ENCODE data around the gene BEST4. TPM values are rescaled to one million over a fixed set of nuclear protein-coding genes. Genes with fewer than 3 reads are reported as not detected.

BEST4 gene
- not detected for total RNA-seq
- under 1 TPM in 1 of 3 donors, not detected in 2; 0.08 TPM for polyA plus RNA-seq
- long read RNA-seq, donor 1 = 0 reads
- long read RNA-seq, donor 2 = 0 reads

DNA sequence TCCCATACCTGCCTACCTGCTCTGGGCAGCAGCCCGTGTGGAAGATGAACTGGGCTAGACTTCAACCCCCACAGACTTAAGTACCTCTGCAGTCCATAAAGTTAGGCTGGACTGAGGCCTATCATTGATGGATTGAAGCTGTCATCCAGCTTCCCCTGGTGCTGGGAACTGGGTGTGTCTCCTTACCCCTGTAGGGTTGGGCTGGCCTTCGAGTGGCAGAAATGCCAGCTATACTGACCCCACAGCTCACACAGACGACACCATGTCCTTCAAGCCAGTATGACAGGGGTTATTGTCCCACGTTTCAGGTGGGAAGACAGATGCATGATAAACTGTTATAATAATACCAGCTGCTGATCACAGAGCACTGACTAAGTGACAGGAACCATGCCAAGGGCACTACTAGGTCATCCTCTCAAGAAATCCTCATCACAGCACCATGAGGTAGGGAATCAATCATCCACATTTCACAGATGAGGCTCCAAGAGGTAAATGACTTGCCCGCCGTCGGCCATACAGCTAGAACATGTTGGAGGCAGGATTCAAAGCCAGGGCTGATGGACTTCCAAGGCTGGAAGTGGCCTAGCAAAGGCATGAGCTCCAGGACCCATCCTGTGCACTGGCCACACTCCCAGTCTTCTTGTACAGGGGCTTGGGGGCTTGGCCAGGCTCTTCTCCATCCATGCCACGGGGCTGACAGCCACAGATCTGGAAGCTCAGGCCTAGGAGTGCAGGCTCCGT is at the start of gene BEST4:
BEST4 (minus strand) TSS at position 51 of the 741 bp plus-strand sequence. CDS start 465 bp downstream, outside the sequence.
- Histone ChIP-seq H3K9me3 (no peaks in the 10 kb centered on the region), H3K27me3 (ENCODE audit: insufficient read depth in 3 of 3, low read length in 2 of 3) (no peaks in the 10 kb centered on the region), H3K27ac (no peak within 1 kb of the TSS), H3K4me3 (no peak within 1 kb of the TSS), H3K36me3 (ENCODE audit: insufficient read depth in 1 of 2, low read depth in 1 of 2) (no peaks in the 10 kb centered on the region), H3K4me1 (peaks cover 16% of the 10 kb centered on the region)
- WGBS, 3 donors = 75 to 84% (median 75%) methylated on average over 9 of the region's 9 CpGs
- TF ChIP-seq, protein P1, sequence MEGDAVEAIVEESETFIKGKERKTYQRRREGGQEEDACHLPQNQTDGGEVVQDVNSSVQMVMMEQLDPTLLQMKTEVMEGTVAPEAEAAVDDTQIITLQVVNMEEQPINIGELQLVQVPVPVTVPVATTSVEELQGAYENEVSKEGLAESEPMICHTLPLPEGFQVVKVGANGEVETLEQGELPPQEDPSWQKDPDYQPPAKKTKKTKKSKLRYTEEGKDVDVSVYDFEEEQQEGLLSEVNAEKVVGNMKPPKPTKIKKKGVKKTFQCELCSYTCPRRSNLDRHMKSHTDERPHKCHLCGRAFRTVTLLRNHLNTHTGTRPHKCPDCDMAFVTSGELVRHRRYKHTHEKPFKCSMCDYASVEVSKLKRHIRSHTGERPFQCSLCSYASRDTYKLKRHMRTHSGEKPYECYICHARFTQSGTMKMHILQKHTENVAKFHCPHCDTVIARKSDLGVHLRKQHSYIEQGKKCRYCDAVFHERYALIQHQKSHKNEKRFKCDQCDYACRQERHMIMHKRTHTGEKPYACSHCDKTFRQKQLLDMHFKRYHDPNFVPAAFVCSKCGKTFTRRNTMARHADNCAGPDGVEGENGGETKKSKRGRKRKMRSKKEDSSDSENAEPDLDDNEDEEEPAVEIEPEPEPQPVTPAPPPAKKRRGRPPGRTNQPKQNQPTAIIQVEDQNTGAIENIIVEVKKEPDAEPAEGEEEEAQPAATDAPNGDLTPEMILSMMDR (IDR thresholded peaks at IDR 0.05) = no peak
- no peak for ATAC-seq
- DNase-seq = no peak
- intact Hi-C loops (cut with DNase I) = loop anchor here (5.0 kb wide), 2 partner anchors 34 to 509 kb away; no protein-coding TSS in a partner anchor

DNA sequence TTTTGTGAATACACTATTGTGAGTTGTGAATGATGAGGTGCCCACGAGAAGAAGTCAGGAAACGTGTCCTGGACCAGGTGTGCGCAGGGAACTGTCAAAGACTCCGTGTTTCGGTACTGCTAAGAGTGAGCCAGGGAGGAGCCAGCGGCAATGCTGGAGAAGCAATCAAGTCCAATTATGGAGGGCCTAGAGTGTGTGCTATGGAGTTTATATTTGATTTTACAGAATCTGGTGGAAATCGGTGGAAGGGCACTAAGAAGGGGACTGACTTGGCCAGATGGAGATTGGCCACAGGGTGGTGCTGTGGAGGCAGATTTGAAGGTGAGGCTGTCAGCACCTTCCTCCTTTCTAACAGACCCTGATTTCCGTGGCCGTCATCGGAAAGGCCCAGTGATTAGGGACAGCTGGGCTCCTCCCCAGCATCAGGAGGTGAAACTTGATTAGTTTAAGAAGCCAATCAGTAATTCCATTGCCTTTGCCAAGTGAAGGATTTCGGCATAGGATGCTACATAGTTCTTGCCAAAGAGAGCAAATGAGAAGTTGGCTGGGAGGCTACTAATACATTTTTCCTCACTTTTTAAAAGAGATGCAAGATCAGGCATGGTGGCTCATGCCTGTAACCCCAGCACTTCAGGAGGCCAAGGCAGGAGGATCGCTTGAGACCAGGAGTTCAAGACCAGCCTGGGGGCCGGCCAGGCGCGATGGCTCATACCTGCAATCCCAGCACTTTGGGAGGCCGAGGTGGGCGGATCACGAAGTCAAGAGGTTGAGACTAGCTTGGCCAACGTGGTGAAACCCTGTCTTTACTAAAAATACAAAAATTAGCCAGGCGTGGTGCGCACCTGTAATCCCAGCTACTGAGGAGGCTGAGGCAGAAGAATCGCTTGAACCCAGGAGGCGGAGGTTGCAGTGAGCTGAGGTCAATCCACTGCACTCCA is 48.0 kb upstream of the BEST4 start:
- 64 to 67% (median 65%) methylated on average over 23 of the region's 23 CpGs for WGBS, 3 donors
- Histone ChIP-seq H3K36me3 (ENCODE audit: insufficient read depth in 1 of 2, low read depth in 1 of 2) (no peaks in the 10 kb centered on the region), H3K9me3 (no peaks in the 10 kb centered on the region), H3K27me3 (ENCODE audit: insufficient read depth in 3 of 3, low read length in 2 of 3) (no peaks in the 10 kb centered on the region), H3K27ac (no peak overlapping the region), H3K4me1 (no peaks in the 10 kb centered on the region), H3K4me3 (no peak overlapping the region)
- intact Hi-C loops (cut with DNase I) = loop anchor here (5.0 to 10.0 kb wide), 3 partner anchors 151 to 466 kb away; partner anchors contain the start of gene EIF2B3 (in 1 of the 2)
- DNase-seq (peak; percentile 83 to 90), ATAC-seq (peak; percentile 79 to 89 (median 79))
- TF ChIP-seq, protein P1 (IDR thresholded peaks at IDR 0.05) = peak; percentile 82

DNA sequence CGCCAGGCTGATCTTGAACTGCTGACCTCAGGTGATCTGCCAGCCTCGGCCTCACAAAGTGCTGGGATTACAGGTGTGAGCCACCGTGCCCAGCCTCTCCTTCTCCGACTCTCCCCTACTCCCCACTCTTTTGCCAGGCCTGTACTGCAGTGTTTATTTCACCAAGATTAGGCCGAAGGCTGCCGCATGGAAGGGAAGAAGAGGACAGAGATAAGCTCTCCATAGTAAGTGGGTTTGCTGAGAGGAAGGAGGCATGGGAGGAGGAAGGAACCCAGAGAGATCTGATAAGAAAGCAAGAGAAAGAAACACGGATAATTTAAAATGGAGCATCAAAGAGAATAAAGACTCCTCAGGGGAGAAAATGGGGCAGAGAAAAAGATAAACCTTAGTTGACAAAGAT is 46.4 kb upstream of the BEST4 start:
- WGBS, 3 donors = 75 to 82% (median 78%) methylated on average over 7 of the region's 7 CpGs
- intact Hi-C loops (cut with DNase I) = loop anchor here in 1 of 2 donors (10.0 kb wide), 1 partner anchor 170 kb away; no protein-coding TSS in a partner anchor
- ATAC-seq = no peak

DNA sequence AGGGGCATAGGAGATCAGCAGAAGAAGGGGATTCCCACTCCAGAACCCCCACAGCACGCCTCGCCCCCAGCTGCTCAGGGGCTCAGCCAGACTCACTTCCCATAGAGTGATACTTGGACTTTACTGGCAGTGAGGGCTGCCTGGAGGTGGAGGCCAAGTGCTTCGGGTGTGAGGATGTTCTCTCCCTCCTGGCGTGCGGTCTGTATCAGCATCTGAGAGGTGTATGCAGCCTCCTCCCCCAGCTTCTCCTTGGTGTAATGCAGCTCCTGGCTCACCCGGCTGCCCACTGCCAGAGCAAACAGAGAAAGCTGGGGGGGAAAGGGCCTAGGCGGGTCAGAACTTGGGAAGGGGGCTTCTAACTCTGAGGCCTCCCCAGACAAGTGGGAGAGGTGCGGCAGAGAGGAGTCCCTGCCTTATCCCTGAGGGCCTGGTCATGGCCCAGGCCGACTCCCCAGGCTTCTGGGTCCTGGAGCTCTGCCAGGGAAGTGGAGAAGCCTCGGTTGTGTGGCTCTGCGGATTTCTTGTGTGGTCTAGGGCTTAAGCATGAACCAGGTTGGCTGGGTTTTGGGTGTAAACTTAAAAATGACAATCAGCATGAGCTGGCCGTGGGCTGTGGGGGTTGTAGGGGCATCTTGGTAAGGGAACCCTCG is 44.2 kb upstream of the BEST4 start:
- WGBS, 3 donors = 69 to 70% (median 69%) methylated on average over 13 of the region's 13 CpGs
- DNase-seq = peak in 1 of 2 donors; percentile 39

More for the DNA sequence above, 46.4 kb upstream of the BEST4 start:
- Histone ChIP-seq H3K9me3 (no peaks in the 10 kb centered on the region), H3K4me1 (no peaks in the 10 kb centered on the region), H3K36me3 (ENCODE audit: insufficient read depth in 1 of 2, low read depth in 1 of 2) (no peaks in the 10 kb centered on the region), H3K4me3 (no peak overlapping the region), H3K27me3 (ENCODE audit: insufficient read depth in 3 of 3, low read length in 2 of 3) (no peaks in the 10 kb centered on the region), H3K27ac (no peak overlapping the region)
- TF ChIP-seq, protein P1 (IDR thresholded peaks at IDR 0.05) = no peak
- DNase-seq = peak in 1 of 2 donors; percentile 18

More for the DNA sequence above, 44.2 kb upstream of the BEST4 start:
- intact Hi-C loops (cut with DNase I) = loop anchor here in 1 of 2 donors (10.0 kb wide), 1 partner anchor 173 kb away; no protein-coding TSS in a partner anchor
- no peaks in the 10 kb centered on the region for H3K9me3 ChIP-seq
- no peaks in the 10 kb centered on the region for H3K4me1 ChIP-seq
- H3K27me3 ChIP-seq (ENCODE audit: insufficient read depth in 3 of 3, low read length in 2 of 3) = no peaks in the 10 kb centered on the region
- H3K36me3 ChIP-seq (ENCODE audit: insufficient read depth in 1 of 2, low read depth in 1 of 2) = no peaks in the 10 kb centered on the region
- TF ChIP-seq, protein P1 (IDR thresholded peaks at IDR 0.05) = no peak
- ATAC-seq = no peak
- no peak overlapping the region for H3K4me3 ChIP-seq
- no peak overlapping the region for H3K27ac ChIP-seq

Measured in psoas muscle (tissue), 8 donors.